Loucy (cell line): ENCODE results near the gene MYO7B.

ENCODE experiments used
- H2AFZ ChIP-seq: fragments of 200-600 bp; sonication (generic); 2 replicates; pipeline ENCODE4 v1.6.0; 2016; ENCODE audit warnings: antibody characterized with exemption, mild to moderate bottlenecking, low read length, moderate library complexity
- H3F3A ChIP-seq: fragments of 200-600 bp; 2 replicates; pipeline ENCODE4 v1.6.0; 2016; ENCODE audit warnings: antibody characterized with exemption, low read depth, mild to moderate bottlenecking
- H3K27me3 ChIP-seq: fragments of 200-600 bp; sonication (generic); 2 replicates; pipeline ENCODE4 v1.6.1; 2014; ENCODE audit warnings: low read length, mild to moderate bottlenecking; ENCODE audit not compliant: insufficient read depth, poor library complexity, severe bottlenecking
- H3K36me3 ChIP-seq: fragments of 200-600 bp; sonication (generic); 2 replicates; pipeline ENCODE4 v1.6.1; 2016; ENCODE audit warnings: low read length; ENCODE audit not compliant: insufficient read depth
- H3K4me1 ChIP-seq: fragments of 200-600 bp; sonication (generic); 2 replicates; pipeline ENCODE4 v1.5.1; 2014; ENCODE audit warnings: low read length, mild to moderate bottlenecking; ENCODE audit not compliant: insufficient read depth, poor library complexity, severe bottlenecking
- H3K4me2 ChIP-seq: fragments of 200-600 bp; sonication (generic); 2 replicates; pipeline ENCODE4 v1.6.0; 2014; ENCODE audit warnings: antibody characterized with exemption, low read length, low read depth, mild to moderate bottlenecking; ENCODE audit not compliant: poor library complexity, severe bottlenecking
- H3K4me3 ChIP-seq: fragments of 200-600 bp; sonication (generic); 2 replicates; pipeline ENCODE4 v1.5.1; 2014; ENCODE audit warnings: low read length, mild to moderate bottlenecking, mixed read lengths; ENCODE audit not compliant: poor library complexity, severe bottlenecking
- H3K79me2 ChIP-seq: fragments of 200-600 bp; sonication (generic); 2 replicates; pipeline ENCODE4 v1.6.1; 2014; ENCODE audit warnings: low read length; ENCODE audit not compliant: insufficient read depth
- H3K9ac ChIP-seq: fragments of 200-600 bp; sonication (generic); 2 replicates; pipeline ENCODE4 v1.6.0; 2014; ENCODE audit warnings: mild to moderate bottlenecking, low read depth, low read length, moderate library complexity; ENCODE audit not compliant: poor library complexity, severe bottlenecking
- H3K9me2 ChIP-seq: fragments of 200-600 bp; sonication (generic); replicated peaks from 2 replicates; pipeline ENCODE4 v1.6.1; 2016; ENCODE audit warnings: low read depth, low read length, mixed read lengths
- H3K9me3 ChIP-seq: fragments of 200-600 bp; sonication (generic); 2 replicates; pipeline ENCODE4 v1.6.1; 2014; ENCODE audit warnings: mild to moderate bottlenecking, antibody characterized with exemption, low read length, low read depth; ENCODE audit not compliant: insufficient read depth
- H4K20me1 ChIP-seq: fragments of 200-600 bp; sonication (generic); 2 replicates; pipeline ENCODE4 v1.6.0; 2014; ENCODE audit warnings: antibody characterized with exemption, low read length, mild to moderate bottlenecking; ENCODE audit not compliant: insufficient read depth, poor library complexity, severe bottlenecking
- CTCF ChIP-seq: fragments of 200-600 bp; sonication (generic); conservative IDR thresholded peaks from 2 replicates; pipeline ENCODE4 v1.5.1; 2014; ENCODE audit warnings: mild to moderate bottlenecking, antibody characterized with exemption, low read length
- EZH2phosphoT487 ChIP-seq: fragments of 200-600 bp; IDR thresholded peaks from 2 replicates; pipeline ENCODE4 v1.6.1; 2018; ENCODE audit warnings: antibody characterized with exemption, mild to moderate bottlenecking, moderate library complexity, borderline replicate concordance

Gene MYO7B

GRCh38 chr2:127641846-127642507, 106.5 kb downstream of the MYO7B start:
- Histone ChIP-seq H3K9ac (peak overlapping the region; percentile 79), H3K9me2 (no peaks in the 10 kb centered on the region), H3F3A (no peaks in the 10 kb centered on the region), H4K20me1 (no peaks in the 10 kb centered on the region), H2AFZ (peak overlapping the region; percentile 48; the same call in 1 of the 2 replicates), H3K4me3 (peak overlapping the region; percentile 66), H3K4me1 (peaks cover 74% of the 10 kb centered on the region), H3K36me3 (no peaks in the 10 kb centered on the region), H3K4me2 (peak overlapping the region; percentile 78), H3K79me2 (peaks cover 21% of the 10 kb centered on the region; the same call in 1 of the 2 replicates), H3K27me3 (no peaks in the 10 kb centered on the region), H3K9me3 (no peaks in the 10 kb centered on the region)
- TF ChIP-seq EZH2phosphoT487 (no peak), CTCF (no peak)

DNA sequence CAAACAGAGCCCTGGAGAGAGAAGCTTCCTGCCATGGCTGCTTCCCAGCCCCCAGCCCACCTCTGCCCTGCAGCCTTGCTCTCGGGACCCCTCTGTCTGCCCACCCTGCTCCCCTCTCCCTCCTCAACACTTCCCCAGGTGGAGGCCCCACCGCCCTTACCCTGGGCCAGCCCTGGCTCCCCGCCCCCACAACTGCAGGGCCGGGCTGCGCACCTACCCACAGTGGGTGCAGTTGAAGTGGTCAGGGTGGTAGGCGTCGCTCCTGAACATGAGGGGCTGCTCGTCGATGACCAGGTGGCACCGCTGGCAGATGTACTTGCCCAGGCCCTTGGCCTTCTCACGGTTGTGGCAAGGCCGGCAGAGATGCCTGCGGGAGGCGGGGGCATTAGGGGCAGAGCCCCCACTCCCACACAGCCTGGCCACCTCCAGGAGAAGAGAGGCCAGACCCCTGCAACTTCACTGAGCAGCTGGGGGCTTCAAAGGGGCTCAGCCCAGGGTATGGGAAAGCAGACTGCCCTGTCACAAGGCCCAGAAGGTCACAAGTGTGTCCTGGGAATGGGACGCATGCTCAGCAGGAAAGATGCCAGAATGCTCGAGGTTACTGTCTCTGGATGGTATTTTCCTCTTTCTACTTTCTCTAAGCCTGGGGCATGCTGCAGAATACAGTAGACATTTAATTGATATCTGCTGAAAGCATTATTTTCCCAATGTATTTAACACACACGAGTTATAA, 107.4 kb downstream of the MYO7B start:
- Histone ChIP-seq H3K9me2 (no peaks in the 10 kb centered on the region), H4K20me1 (no peaks in the 10 kb centered on the region), H3K36me3 (no peaks in the 10 kb centered on the region), H3K9me3 (no peaks in the 10 kb centered on the region), H3K4me2 (peak overlapping the region; percentile 78), H3K79me2 (peaks cover 21% of the 10 kb centered on the region; the same call in 1 of the 2 replicates), H3K4me1 (peaks cover 71% of the 10 kb centered on the region), H3F3A (no peaks in the 10 kb centered on the region), H3K27me3 (no peaks in the 10 kb centered on the region), H3K9ac (peak overlapping the region; percentile 54), H3K4me3 (peak overlapping the region; percentile 66), H2AFZ (no peak overlapping the region)
- TF ChIP-seq CTCF (no peak), EZH2phosphoT487 (no peak)

GRCh38 chr2:127643439-127644065, 108.1 kb downstream of the MYO7B start:
- H3K9me2 ChIP-seq, result no peaks in the 10 kb centered on the region
- H3K4me2 ChIP-seq, result no peak overlapping the region
- H3K36me3 ChIP-seq, result no peaks in the 10 kb centered on the region
- TF ChIP-seq EZH2phosphoT487 (no peak), CTCF (no peak)
- H4K20me1 ChIP-seq, result no peaks in the 10 kb centered on the region
- peaks cover 21% of the 10 kb centered on the region; the same call in 1 of the 2 replicates for H3K79me2 ChIP-seq
- peaks cover 64% of the 10 kb centered on the region for H3K4me1 ChIP-seq
- H3K27me3 ChIP-seq, result no peaks in the 10 kb centered on the region
- H2AFZ ChIP-seq, result no peak overlapping the region
- H3K9ac ChIP-seq, result peak overlapping the region; percentile 38
- H3K9me3 ChIP-seq, result no peaks in the 10 kb centered on the region
- H3F3A ChIP-seq, result no peaks in the 10 kb centered on the region
- no peak overlapping the region for H3K4me3 ChIP-seq
